Testis (tissue), 2 donors: ENCODE results near the gene C1orf21.

Source experiments
- POLR2A ChIP-seq: fragments of 450-650 bp; IDR thresholded peaks from one replicate; pipeline ENCODE4 v1.6.1; 2017; ENCODE audit warnings: antibody characterized with exemption, mild to moderate bottlenecking, moderate library complexity
- TF ChIP-seq, protein P1 (sequence below), 3 experiments: fragments of 450-650 bp in 2 of 3; fragments of 200-600 bp in 1 of 3; sonication (generic) in 1 of 3; IDR thresholded peaks; one replicate each; pipeline ENCODE4 v1.5.1; 2016 to 2019; ENCODE audit warnings: antibody characterized with exemption in 3 of 3, mild to moderate bottlenecking in 2 of 3, moderate library complexity in 1 of 3

DNA sequence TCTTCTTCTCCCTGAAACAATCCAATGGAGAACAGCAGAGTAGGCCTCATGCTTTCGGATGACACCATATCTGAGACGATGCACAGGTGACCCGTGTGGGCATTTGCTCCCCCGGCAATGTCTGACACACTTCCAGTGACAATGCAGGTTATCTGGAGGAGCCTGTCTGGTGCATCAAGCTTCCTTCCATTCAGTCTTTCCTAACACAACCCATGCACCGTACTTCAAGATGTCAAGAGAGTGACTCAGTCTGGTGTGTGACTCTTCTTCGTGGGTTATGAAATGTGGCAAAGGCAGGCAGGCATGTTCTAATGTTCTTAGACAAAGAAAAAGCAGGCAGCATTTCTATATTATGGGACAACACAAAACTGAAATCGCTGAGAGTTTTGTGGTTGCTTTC is 208.8 kb downstream of the C1orf21 start:
- TF ChIP-seq, protein P1, sequence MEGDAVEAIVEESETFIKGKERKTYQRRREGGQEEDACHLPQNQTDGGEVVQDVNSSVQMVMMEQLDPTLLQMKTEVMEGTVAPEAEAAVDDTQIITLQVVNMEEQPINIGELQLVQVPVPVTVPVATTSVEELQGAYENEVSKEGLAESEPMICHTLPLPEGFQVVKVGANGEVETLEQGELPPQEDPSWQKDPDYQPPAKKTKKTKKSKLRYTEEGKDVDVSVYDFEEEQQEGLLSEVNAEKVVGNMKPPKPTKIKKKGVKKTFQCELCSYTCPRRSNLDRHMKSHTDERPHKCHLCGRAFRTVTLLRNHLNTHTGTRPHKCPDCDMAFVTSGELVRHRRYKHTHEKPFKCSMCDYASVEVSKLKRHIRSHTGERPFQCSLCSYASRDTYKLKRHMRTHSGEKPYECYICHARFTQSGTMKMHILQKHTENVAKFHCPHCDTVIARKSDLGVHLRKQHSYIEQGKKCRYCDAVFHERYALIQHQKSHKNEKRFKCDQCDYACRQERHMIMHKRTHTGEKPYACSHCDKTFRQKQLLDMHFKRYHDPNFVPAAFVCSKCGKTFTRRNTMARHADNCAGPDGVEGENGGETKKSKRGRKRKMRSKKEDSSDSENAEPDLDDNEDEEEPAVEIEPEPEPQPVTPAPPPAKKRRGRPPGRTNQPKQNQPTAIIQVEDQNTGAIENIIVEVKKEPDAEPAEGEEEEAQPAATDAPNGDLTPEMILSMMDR (IDR thresholded peaks at IDR 0.05) = no peak
- no peak for TF ChIP-seq POLR2A
